Measurements from ENCODE around the gene RAB24.
"Not testable (repeated sequence)": the region's sequence is repeated elsewhere in the genome, so short reads cannot be mapped to it uniquely, and the experiment has no call there.

The RAB24 gene

GRCh38 chr5:177311723-177312648 is 8.5 kb upstream of the RAB24 start, which contains the start of gene MXD3:
Gene MXD3, minus strand, starts transcription at chr5:177311898. Its CDS starts 68 bp downstream, at chr5:177311830.
- peak in 54 of 56 donors; percentile 33 to 96 (median 82) for DNase-seq

- no peak for DNase-seq
These were observed 7.8 kb upstream of the RAB24 start for GRCh38 chr5:177311392-177311722.

- no peak for DNase-seq
These were observed 7.4 kb upstream of the RAB24 start for GRCh38 chr5:177310757-177311391.

- DNase-seq = no peak
These were observed 6.8 kb upstream of the RAB24 start for GRCh38 chr5:177310332-177310731.

GRCh38 chr5:177309351-177310191 is 6.1 kb upstream of the RAB24 start:
- peak in 11 of 56 donors; percentile 15 to 48 (median 34) for DNase-seq

GRCh38 chr5:177308740-177309139 is 5.2 kb upstream of the RAB24 start:
- DNase-seq = no peak

GRCh38 chr5:177307544-177308363 is 4.2 kb upstream of the RAB24 start:
- no peak for DNase-seq

- no peak for DNase-seq
These were observed 3.4 kb upstream of the RAB24 start for GRCh38 chr5:177306674-177307543.

GRCh38 chr5:177306103-177306640 is 2.7 kb upstream of the RAB24 start:
- not testable (repeated sequence) for DNase-seq

GRCh38 chr5:177304392-177305119 is 1.0 kb upstream of the RAB24 start:
- DNase-seq = no peak

- DNase-seq = peak in 1 of 56 donors; percentile 69
These were observed 439 bp upstream of the RAB24 start for GRCh38 chr5:177303925-177304391.

GRCh38 chr5:177302354-177303110 is 987 bp downstream of the RAB24 start:
- DNase-seq = no peak

- no peak for DNase-seq
These were observed 1.9 kb downstream of the RAB24 start for GRCh38 chr5:177301503-177302165.

GRCh38 chr5:177300951-177301350 is 2.6 kb downstream of the RAB24 start:
- no peak for DNase-seq

GRCh38 chr5:177300236-177300880 is 3.2 kb downstream of the RAB24 start:
- DNase-seq = peak in 12 of 56 donors; percentile 10 to 52 (median 30)

GRCh38 chr5:177299697-177300096 is 3.8 kb downstream of the RAB24 start:
- DNase-seq = no peak

GRCh38 chr5:177297922-177298321 is 5.6 kb downstream of the RAB24 start:
- no peak for DNase-seq
